MV-4-11 (cell line): ENCODE measurements around the gene ADK.
"Not testable (repeated sequence)": the region's sequence is repeated elsewhere in the genome, so short reads cannot be mapped to it uniquely, and the experiment has no call there.

ENCODE experiments used
- DNase-seq: peaks from one replicate; lab custom pipeline; 2025; lab: John Stamatoyannopoulos, UW

Gene ADK

GRCh38 chr10:74306227-74306982 is 155.4 kb downstream of the ADK start:
- no peak for DNase-seq

GRCh38 chr10:74307061-74307651 is 156.1 kb downstream of the ADK start:
- no peak for DNase-seq

DNA sequence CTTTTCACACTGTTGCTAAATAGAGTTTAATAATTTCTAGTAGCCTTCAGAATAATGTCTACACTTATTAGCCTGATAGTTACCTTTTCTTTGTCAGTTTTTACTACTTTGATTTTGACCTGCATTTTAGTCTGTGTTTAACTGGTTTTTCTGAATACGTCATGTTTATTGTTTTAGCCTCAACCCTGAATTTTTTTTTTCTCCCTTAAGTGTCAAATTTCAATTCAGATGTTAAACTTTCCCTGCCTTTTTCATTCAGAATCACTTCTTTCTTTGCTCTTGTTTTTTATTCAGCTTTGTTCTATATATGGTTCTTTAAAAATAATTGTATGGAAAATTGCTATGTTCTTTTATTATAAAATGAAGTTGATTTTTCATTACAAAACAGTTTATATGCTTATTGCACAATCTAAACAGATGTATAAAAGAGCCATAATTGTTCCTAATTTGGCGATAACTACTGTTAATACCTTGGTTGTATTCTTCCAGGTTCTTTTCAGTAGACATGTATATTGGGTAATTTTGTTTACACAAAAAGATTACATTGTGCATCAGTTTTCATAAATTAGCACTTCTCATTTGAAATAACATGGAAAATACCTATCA is 159.7 kb downstream of the ADK start:
- DNase-seq = no peak

- no peak for DNase-seq
Observed at GRCh38 chr10:74314166-74314565, 163.1 kb downstream of the ADK start.

DNA sequence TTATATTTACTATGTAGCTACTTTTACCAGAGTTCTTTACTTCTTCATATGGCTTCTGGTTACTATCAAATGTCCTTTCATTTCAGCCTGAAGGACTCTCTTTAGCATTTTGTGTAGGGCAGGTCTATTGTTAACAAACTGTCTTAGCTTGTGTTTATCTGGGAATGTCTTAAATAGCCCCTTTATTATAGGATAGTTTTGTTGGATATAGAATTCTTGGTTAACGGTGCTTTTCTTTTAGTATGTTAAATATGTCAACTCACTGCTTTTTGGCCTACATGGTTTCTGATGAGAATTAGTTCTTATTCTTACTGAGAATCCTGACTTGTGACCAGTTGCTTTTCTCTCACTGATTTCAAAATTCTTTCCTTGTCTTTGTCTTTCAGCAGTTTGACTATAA is 169.0 kb downstream of the ADK start:
- DNase-seq = no peak

DNA sequence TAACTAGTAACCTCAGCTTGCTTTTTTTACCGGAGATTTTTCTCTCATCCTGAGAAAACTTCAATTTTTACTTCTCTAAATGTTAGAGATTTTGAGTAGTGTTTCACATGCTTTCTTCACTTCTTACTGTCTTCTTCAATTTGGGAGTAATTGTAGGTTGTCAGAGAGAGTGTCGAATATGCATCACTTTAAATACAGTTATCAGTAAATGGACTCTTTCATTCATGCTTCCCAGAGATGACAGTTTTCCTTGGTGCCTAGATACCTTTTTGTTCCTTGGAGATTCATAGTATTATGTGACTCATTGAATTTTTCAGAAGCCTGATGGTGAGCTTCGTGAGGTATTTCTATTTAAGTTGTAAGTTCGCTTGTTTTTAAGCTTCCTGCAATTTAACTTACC is 169.7 kb downstream of the ADK start:
- DNase-seq = no peak

DNA sequence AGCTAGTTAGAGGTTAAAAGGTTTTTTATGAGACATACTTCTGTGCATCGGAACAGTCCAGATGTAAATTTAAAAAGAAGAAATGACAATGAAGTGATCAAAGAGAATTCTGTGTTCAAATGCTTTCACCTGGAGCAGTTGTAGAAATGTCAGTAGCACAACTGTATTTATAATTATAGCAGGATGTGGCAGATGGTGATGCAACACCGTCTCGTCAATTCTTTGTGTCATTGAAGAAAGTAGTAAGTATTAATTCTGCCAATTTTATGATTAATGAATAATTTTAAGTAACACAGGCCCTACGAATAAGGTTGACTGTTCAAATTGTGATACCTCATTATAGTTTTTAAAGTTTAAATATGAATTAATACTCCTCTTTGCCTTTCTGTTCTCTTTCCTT is 171.1 kb downstream of the ADK start:
- DNase-seq = no peak

DNA sequence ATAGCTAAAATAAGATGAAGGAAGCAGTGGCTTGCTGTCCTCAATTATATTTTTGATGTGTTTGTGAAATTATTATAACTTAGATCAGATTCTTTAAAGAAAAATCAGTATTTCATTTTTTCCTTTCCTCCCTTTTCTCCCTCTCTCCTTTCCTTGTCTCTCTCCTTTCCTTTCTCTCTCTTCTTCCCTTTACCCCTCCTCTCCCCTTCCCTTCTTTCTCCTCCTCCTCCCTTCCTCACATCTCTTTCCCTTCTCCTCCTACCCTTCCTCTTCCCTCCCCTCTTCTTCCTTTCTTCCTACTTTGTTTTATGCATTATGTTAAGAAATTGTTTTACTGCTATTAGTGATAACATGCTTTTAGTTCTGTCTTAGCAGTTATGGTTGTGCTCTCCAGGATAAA is 171.5 kb downstream of the ADK start:
- no peak for DNase-seq

GRCh38 chr10:74328388-74328787 is 177.4 kb downstream of the ADK start:
- DNase-seq = peak; percentile 98

DNA sequence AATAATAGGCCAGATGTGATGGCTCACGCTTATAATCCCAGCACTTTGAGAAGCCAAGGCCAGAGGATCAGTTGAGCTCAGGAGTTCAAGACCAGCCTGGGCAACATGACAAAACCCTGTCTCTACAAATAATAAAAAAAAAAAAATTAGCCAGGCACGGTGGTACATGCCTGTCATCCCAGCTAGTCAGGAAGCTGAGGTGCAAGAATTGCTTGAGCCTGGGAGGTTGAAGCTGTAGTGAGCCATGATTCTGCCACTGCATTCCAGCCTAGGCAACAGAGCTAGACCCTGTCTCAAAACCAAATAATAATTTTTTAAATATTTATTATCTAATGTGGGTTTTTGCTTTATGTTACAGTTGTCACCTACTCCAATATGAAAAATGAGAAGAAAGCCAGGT is 178.9 kb downstream of the ADK start:
- no peak for DNase-seq

DNA sequence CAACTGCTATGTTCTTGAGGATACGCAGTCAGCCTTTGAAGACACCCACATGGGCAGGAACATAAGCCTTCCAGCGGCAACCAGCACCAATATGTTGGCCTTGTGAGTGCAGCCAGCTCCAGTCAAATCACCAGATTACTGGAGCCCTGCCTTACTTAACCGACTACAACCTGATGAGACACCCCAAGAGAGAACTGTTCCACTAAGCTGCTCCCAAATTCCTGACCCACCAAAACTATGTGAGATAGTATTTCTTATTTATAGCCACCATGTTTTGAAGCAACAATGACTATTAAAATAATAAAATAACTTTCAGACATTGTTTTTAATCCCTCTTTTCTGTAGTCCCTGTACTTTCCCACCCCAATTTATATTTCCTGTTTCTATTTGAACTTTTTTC is 179.6 kb downstream of the ADK start:
- no peak for DNase-seq

DNA sequence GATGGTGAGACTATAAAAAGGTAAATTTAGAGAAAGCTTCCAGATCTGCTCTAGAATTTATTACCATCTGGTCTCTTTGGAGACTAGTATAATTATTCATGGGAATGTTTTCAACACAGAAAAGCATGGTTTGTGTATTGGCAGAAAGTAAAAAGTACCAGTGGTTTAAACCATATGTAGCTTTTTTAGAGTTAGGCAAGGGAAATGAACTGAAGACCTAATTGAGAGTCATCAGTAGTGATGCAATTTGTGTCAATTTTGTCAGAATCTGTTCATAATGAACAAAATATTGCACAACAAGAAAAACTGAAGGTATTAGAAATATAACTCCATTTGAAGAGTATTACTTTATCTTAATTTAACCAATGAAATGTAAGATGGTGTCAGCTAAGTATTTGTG is 181.4 kb downstream of the ADK start:
- peak; percentile 30 for DNase-seq

- DNase-seq = no peak
Observed at GRCh38 chr10:74333174-74333573, 182.2 kb downstream of the ADK start.

GRCh38 chr10:74334221-74334620 is 183.2 kb downstream of the ADK start:
- DNase-seq = no peak

DNA sequence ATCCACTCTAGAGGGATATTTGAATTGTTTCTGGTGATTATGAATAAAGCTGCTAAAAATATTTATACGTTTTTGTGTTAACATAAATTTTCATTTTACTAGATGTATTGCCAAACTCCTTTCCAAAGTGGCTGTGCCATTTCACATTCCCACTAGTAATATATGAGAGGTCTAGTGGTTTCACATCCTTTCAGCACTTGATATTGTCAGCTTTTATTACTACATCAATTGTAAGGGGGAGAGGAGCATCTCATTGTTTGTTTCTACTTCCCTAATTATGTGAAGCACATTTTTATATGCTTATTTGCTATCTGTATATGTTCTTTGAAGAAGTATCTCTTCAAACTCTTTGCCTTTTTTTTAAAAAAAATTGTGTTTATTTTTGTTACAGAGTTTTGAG is 184.5 kb downstream of the ADK start:
- peak; percentile 92 for DNase-seq

- DNase-seq = no peak
Observed at GRCh38 chr10:74337330-74338016, 186.5 kb downstream of the ADK start.

DNA sequence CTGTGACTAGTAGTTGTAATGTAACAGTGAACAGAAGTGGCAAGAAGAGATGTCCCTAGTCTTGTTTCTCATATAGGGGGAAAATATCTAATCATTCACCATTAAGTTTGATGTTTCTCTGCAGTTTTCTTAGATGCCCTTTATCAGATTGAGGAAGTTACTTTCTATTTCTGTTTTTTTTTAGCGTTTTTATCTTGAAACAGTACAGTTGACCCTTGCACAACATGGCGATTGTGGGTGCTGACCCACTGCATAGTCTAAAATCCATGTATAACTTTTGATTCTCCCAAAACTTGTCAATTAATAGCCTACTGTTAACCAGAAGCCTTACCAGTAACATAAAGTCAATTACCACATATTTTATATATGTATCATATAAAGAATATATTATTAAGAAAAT is 192.0 kb downstream of the ADK start:
- DNase-seq = peak; percentile 73

GRCh38 chr10:74343804-74344203 is 192.8 kb downstream of the ADK start:
- DNase-seq = no peak

DNA sequence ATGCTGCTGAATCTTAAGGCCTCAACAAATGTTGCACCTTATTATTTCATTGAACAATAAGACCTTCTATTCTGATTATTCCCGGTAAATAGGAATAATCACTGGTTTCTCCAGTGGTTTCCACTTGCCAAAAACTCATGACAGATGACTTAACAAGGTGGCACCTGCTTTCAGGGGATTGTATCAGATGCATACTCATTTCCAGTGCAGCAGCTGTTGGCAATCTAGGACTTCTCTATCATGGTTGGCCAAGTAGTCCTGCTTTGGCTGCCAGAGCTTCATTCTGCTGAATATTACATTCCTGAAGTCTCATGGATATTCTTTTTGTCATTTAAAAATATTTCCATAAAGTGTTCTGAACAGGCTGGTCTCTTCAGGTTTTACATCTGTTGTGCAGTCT is 193.3 kb downstream of the ADK start:
- DNase-seq = no peak

DNA sequence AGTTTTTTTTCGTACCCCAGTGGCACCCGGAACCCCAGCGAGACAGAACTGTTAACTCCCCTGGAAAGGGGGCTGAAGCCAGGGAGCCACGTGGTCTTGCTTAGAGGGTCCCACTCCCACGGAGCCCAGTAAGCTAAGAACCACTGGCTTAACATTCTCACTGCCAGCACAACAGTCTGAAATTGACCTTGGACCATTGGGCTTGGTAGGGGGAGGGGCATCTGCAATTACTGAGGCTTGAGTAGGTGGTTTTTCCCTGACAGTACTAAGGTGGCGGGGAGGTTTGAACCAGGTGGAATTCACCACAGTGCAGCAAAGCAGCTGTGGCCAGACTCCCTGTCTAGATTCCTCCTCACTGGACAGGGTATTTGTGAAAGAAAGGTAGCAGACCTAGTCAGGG is 196.5 kb downstream of the ADK start:
- DNase-seq = no peak

GRCh38 chr10:74353021-74353420 is 202.0 kb downstream of the ADK start:
- DNase-seq = not testable (repeated sequence)

DNA sequence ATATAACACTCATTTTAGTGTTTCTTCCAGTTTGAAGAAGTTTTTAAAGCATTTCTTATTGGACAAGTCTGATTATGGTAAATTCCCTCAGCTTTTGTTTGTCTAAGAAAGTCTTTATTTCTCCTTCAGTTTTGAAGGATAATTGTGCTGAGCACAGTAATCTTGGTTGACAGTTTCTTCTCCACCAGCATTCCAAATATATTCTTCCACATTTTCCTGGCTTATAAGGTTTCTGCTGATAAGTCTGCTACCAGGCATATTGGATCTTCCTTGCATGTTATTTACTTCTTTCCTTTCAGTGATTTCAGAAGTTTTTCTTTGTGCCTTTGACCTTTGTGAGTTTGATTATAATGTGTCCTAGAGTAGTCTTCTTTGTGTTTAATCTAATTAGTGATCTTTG is 210.7 kb downstream of the ADK start:
- no peak for DNase-seq

GRCh38 chr10:74363727-74364126 is 212.7 kb downstream of the ADK start:
- no peak for DNase-seq
